ENCODE results near the gene NPTN. TPM values are rescaled to one million over a fixed set of nuclear protein-coding genes. Genes with fewer than 3 reads are reported as not detected.
A peak's percentile ranks its signal among the peaks of the same experiment; 100 is the strongest.
"Not testable (repeated sequence)": the region's sequence is repeated elsewhere in the genome, so short reads cannot be mapped to it uniquely, and the experiment has no call there.

The NPTN gene
- polyA plus RNA-seq, 4 donors: 57.7 to 323 (median 97.5) TPM

DNA sequence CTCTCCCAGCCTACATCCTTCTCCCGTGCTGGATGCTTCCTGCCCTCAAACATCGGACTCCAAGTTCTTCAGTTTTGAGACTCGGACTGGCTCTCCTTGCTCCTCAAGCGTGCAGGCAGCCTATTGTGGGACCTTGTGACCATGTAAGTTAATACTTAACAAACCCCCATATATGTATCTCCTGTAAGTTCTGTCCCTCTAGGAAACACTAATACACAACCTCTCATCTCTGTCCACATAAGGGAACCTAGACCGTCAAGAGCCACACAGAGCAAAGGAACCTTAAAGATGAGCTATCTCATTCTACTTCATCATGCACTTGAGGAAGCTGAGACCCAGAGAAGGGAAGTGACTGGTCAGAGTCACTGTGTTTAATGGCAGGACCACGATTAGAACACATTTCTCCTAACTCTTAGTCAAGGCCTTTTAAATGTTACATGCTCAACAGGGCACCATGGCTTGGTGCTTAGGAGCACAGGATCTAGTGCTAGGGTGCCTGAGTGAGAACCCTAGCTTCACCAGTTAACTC lies 50.3 kb downstream of the NPTN start:
- FAIRE-seq: no peak
- 90 to 95% (median 93%) methylated on average over 6 of the region's 6 CpGs for WGBS, 3 donors
- no peaks in the 10 kb centered on the region for H3K27me3 ChIP-seq (ENCODE audit: control insufficient read depth in 3 of 3, insufficient read depth in 3 of 3, low read length in 3 of 3)
- H3K4me3 ChIP-seq (ENCODE audit: low read depth in 1 of 3, low read length in 3 of 3): no peak overlapping the region
- H3K36me3 ChIP-seq (ENCODE audit: control insufficient read depth in 3 of 3, insufficient read depth in 2 of 3, low read depth in 1 of 3, low read length in 3 of 3): peaks cover 0 to 34% (median 22%) of the 10 kb centered on the region in 3 donors
- peaks cover 3 to 55% (median 7%) of the 10 kb centered on the region in 3 donors for H3K4me1 ChIP-seq (ENCODE audit: control insufficient read depth in 3 of 3, insufficient read depth in 2 of 3, low read depth in 1 of 3, low read length in 2 of 3)
- H3K9me3 ChIP-seq (ENCODE audit: control insufficient read depth in 2 of 2, insufficient read depth in 1 of 2, low read depth in 1 of 2, low read length in 1 of 2): no peaks in the 10 kb centered on the region
- peak in 1 of 2 donors; percentile 53 for DNase-seq
- H3K27ac ChIP-seq (ENCODE audit: low read depth in 1 of 3, low read length in 2 of 3): peak overlapping the region in 1 of 3 donors; percentile 51

DNA sequence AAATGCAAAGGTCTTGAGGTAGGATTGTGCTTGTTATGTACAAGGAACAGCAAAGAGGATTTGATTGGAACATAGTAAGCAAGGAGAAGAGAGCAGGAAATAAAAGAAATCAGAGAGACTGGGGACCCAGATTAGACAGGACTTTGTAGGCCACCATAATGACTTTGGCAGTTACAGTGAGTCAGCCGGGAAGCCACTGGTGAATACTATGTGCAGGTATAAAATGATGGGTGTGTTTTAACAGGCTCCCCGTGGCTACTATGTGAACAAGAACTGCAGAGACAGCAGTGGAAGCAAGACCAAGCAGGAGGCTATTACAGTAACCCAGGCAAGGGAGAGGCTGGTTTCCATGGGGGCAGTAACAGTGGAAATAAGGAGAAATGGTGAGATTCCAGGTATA lies 55.2 kb downstream of the NPTN start:
- DNase-seq (peak; percentile 52 to 85), FAIRE-seq (no peak)
- Histone ChIP-seq H3K9me3 (ENCODE audit: control insufficient read depth in 2 of 2, insufficient read depth in 1 of 2, low read depth in 1 of 2, low read length in 1 of 2) (no peaks in the 10 kb centered on the region), H3K36me3 (ENCODE audit: control insufficient read depth in 3 of 3, insufficient read depth in 2 of 3, low read depth in 1 of 3, low read length in 3 of 3) (peaks cover 3 to 36% (median 6%) of the 10 kb centered on the region in 3 donors), H3K4me1 (ENCODE audit: control insufficient read depth in 3 of 3, insufficient read depth in 2 of 3, low read depth in 1 of 3, low read length in 2 of 3) (peaks cover 4 to 45% (median 8%) of the 10 kb centered on the region in 3 donors), H3K27ac (ENCODE audit: low read depth in 1 of 3, low read length in 2 of 3) (peak overlapping the region; percentile 34 to 84 (median 75)), H3K27me3 (ENCODE audit: control insufficient read depth in 3 of 3, insufficient read depth in 3 of 3, low read length in 3 of 3) (no peaks in the 10 kb centered on the region), H3K4me3 (ENCODE audit: low read depth in 1 of 3, low read length in 3 of 3) (no peak overlapping the region)
- 18 to 65% (median 42%) methylated on average over 2 of the region's 2 CpGs for WGBS, 3 donors

DNA sequence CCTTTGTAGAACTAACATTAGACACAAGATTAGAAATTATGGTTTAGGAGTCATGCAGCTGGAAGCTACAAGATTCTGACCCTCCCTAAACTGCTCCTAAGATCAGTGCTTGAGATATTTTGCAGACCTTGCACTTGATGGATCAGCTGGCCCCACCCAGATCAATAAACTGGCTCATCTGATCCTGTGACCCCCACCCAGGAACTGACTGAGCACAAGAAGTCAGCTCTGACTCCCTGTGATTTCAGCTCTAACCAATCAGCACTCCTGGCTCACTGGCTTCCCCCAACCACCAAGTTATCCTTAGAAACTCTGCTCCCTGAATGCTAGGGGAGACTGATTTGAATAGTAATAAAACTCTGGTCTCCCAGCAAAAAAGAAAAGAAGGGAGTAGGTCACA lies 55.6 kb downstream of the NPTN start:
- H3K36me3 ChIP-seq (ENCODE audit: control insufficient read depth in 3 of 3, insufficient read depth in 2 of 3, low read depth in 1 of 3, low read length in 3 of 3): peaks cover 3 to 36% (median 5%) of the 10 kb centered on the region in 3 donors
- DNase-seq: peak; percentile 34 to 71
- H3K27ac ChIP-seq (ENCODE audit: low read depth in 1 of 3, low read length in 2 of 3): peak overlapping the region; percentile 34 to 84 (median 75)
- H3K27me3 ChIP-seq (ENCODE audit: control insufficient read depth in 3 of 3, insufficient read depth in 3 of 3, low read length in 3 of 3); H3K9me3 ChIP-seq (ENCODE audit: control insufficient read depth in 2 of 2, insufficient read depth in 1 of 2, low read depth in 1 of 2, low read length in 1 of 2); FAIRE-seq; H3K4me3 ChIP-seq (ENCODE audit: low read depth in 1 of 3, low read length in 3 of 3): not testable (repeated sequence)
- peaks cover 4 to 43% (median 8%) of the 10 kb centered on the region in 3 donors for H3K4me1 ChIP-seq (ENCODE audit: control insufficient read depth in 3 of 3, insufficient read depth in 2 of 3, low read depth in 1 of 3, low read length in 2 of 3)

DNA sequence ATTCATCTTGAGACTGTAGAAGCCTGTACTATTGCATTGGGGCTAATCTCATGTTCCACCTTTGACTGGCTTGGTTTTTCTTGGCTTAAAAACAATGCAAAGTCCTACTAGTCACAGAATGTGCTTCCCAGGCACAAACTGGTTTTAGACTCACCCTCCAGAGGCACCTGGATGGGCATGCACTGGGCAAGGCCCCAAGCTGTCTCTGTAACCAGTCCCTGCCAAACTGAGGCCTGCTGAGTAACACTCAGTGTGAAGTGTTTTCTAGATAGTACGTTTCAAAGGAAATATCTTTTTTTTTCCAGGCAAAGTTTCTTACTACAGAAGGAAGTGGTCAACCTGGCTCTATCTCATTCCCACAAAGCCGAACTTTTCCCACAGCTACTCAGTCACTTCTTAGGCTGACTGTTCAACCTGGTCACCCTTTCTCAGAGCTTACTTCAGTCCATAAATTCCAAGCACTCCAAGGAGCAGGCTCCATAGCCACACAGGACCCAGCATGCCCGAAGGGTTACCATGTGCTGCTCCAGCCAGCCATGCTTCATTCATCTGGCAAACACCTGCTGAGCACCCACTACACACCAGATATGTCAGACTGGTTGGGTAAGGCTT lies 57.4 kb downstream of the NPTN start:
- H3K4me1 ChIP-seq (ENCODE audit: control insufficient read depth in 3 of 3, insufficient read depth in 2 of 3, low read depth in 1 of 3, low read length in 2 of 3): peaks cover 6 to 57% (median 8%) of the 10 kb centered on the region in 3 donors
- DNase-seq (peak in 1 of 2 donors; percentile 12), FAIRE-seq (no peak)
- no peaks in the 10 kb centered on the region for H3K9me3 ChIP-seq (ENCODE audit: control insufficient read depth in 2 of 2, insufficient read depth in 1 of 2, low read depth in 1 of 2, low read length in 1 of 2)
- no peak overlapping the region for H3K4me3 ChIP-seq (ENCODE audit: low read depth in 1 of 3, low read length in 3 of 3)
- H3K36me3 ChIP-seq (ENCODE audit: control insufficient read depth in 3 of 3, insufficient read depth in 2 of 3, low read depth in 1 of 3, low read length in 3 of 3): peaks cover 3 to 36% (median 7%) of the 10 kb centered on the region in 3 donors
- 80 to 82% (median 80%) methylated on average over 3 of the region's 3 CpGs for WGBS, 3 donors
- no peaks in the 10 kb centered on the region for H3K27me3 ChIP-seq (ENCODE audit: control insufficient read depth in 3 of 3, insufficient read depth in 3 of 3, low read length in 3 of 3)
- H3K27ac ChIP-seq (ENCODE audit: low read depth in 1 of 3, low read length in 2 of 3): no peak overlapping the region

DNA sequence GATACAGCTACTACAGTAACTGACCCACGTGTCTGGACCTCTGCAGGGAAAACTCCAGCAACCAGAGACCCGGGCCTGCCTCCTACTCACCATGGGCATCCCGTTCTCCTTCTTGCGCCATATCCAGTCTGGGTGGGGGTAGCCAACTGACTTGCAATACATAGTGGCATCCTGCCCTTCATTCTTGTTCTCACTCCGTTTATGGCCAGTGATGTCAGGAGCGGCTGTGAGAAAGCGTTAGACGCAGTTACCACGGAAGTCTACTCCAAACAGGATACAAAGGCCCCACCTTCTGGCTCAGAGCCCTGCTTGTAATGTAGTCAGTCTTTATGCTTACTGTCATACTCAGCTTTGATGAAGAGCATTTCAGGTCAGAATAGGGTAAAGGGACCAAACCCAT lies 59.6 kb downstream of the NPTN start:
- DNase-seq (peak; percentile 87 to 91), FAIRE-seq (no peak)
- Histone ChIP-seq H3K4me1 (ENCODE audit: control insufficient read depth in 3 of 3, insufficient read depth in 2 of 3, low read depth in 1 of 3, low read length in 2 of 3) (peaks cover 6 to 60% (median 8%) of the 10 kb centered on the region in 3 donors), H3K4me3 (ENCODE audit: low read depth in 1 of 3, low read length in 3 of 3) (no peak overlapping the region), H3K9me3 (ENCODE audit: control insufficient read depth in 2 of 2, insufficient read depth in 1 of 2, low read depth in 1 of 2, low read length in 1 of 2) (no peaks in the 10 kb centered on the region), H3K36me3 (ENCODE audit: control insufficient read depth in 3 of 3, insufficient read depth in 2 of 3, low read depth in 1 of 3, low read length in 3 of 3) (peaks cover 8 to 50% (median 12%) of the 10 kb centered on the region in 3 donors), H3K27me3 (ENCODE audit: control insufficient read depth in 3 of 3, insufficient read depth in 3 of 3, low read length in 3 of 3) (no peaks in the 10 kb centered on the region), H3K27ac (ENCODE audit: low read depth in 1 of 3, low read length in 2 of 3) (peak overlapping the region; percentile 76 to 83 (median 82))
- WGBS, 3 donors: 16 to 50% (median 29%) methylated on average over 9 of the region's 9 CpGs

DNA sequence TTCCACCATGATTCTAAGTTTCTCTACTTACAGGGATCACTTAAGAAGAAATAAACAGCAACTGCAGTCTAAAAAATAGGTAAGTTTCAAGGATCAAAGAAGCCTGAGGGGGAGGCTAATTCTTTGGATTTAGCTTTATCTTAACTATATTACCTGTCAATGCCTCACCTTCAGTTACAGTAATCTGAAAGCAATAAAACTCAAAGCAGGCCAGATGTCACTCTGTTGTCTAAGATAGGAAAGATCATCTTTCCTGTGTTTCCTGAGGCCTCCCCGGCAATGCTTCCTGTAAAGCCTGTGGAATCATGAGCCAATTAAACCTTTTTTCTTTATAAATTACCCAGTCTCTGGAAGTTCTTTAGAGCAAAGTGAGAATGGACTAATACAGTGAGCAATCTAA lies 60.2 kb downstream of the NPTN start:
- DNase-seq (peak; percentile 62 to 63), FAIRE-seq (no peak)
- Histone ChIP-seq H3K9me3 (ENCODE audit: control insufficient read depth in 2 of 2, insufficient read depth in 1 of 2, low read depth in 1 of 2, low read length in 1 of 2) (no peaks in the 10 kb centered on the region), H3K4me1 (ENCODE audit: control insufficient read depth in 3 of 3, insufficient read depth in 2 of 3, low read depth in 1 of 3, low read length in 2 of 3) (peaks cover 6 to 55% (median 8%) of the 10 kb centered on the region in 3 donors), H3K27me3 (ENCODE audit: control insufficient read depth in 3 of 3, insufficient read depth in 3 of 3, low read length in 3 of 3) (no peaks in the 10 kb centered on the region), H3K36me3 (ENCODE audit: control insufficient read depth in 3 of 3, insufficient read depth in 2 of 3, low read depth in 1 of 3, low read length in 3 of 3) (peaks cover 10 to 54% (median 17%) of the 10 kb centered on the region in 3 donors), H3K27ac (ENCODE audit: low read depth in 1 of 3, low read length in 2 of 3) (peak overlapping the region; percentile 76 to 83 (median 82)), H3K4me3 (ENCODE audit: low read depth in 1 of 3, low read length in 3 of 3) (no peak overlapping the region)
- WGBS, 3 donors: 14 to 44% (median 42%) methylated on average over 1 of the region's 1 CpG

DNA sequence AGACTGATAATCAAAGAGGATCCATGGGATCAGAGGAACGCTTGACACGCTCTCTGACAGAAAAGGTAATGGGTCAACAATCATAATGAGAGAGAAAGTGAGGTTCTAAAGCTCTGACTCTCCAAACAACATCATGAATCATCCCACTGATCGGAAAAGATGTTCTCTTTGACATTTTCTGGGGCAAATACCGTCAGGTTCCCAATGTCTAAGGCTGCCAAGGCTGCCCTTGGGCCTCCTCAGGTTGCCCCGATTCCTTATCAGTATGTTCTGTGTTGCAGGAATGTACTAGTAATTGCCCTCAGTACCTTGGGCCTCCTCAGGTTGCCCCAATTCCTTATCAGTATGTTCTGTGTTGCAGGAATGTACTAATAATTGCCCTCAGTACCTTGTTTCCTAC lies 60.9 kb downstream of the NPTN start:
- Histone ChIP-seq H3K9me3 (ENCODE audit: control insufficient read depth in 2 of 2, insufficient read depth in 1 of 2, low read depth in 1 of 2, low read length in 1 of 2) (no peaks in the 10 kb centered on the region), H3K4me3 (ENCODE audit: low read depth in 1 of 3, low read length in 3 of 3) (no peak overlapping the region), H3K27me3 (ENCODE audit: control insufficient read depth in 3 of 3, insufficient read depth in 3 of 3, low read length in 3 of 3) (no peaks in the 10 kb centered on the region), H3K36me3 (ENCODE audit: control insufficient read depth in 3 of 3, insufficient read depth in 2 of 3, low read depth in 1 of 3, low read length in 3 of 3) (peaks cover 13 to 54% (median 24%) of the 10 kb centered on the region in 3 donors), H3K4me1 (ENCODE audit: control insufficient read depth in 3 of 3, insufficient read depth in 2 of 3, low read depth in 1 of 3, low read length in 2 of 3) (peaks cover 6 to 49% (median 8%) of the 10 kb centered on the region in 3 donors), H3K27ac (ENCODE audit: low read depth in 1 of 3, low read length in 2 of 3) (peak overlapping the region in 1 of 3 donors; percentile 76)
- peak; percentile 33 to 41 for DNase-seq
- 34 to 60% (median 49%) methylated on average over 5 of the region's 5 CpGs for WGBS, 3 donors
- FAIRE-seq: no peak

DNA sequence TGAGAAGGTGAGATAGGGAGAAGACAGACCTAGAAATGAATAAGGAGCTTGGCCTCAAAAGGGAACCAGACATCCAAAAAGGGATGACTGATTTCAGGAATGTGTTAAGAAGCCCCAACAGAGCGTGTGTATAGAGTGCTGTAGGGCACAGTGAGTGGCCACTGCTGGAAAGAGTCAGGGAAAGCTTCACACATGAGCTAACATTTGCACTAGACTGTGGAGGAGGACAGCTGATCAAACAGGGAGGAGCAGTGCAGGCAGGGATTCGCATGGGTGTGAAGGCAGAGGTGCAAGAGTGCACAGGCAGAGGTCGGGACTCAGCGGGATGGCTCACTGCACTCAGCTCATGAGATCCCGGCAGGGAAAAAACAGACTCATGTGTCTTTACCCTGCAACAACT lies 61.8 kb downstream of the NPTN start:
- no peak for FAIRE-seq
- Histone ChIP-seq H3K36me3 (ENCODE audit: control insufficient read depth in 3 of 3, insufficient read depth in 2 of 3, low read depth in 1 of 3, low read length in 3 of 3) (peaks cover 11 to 56% (median 28%) of the 10 kb centered on the region in 3 donors), H3K4me3 (ENCODE audit: low read depth in 1 of 3, low read length in 3 of 3) (no peak overlapping the region), H3K9me3 (ENCODE audit: control insufficient read depth in 2 of 2, insufficient read depth in 1 of 2, low read depth in 1 of 2, low read length in 1 of 2) (no peaks in the 10 kb centered on the region), H3K4me1 (ENCODE audit: control insufficient read depth in 3 of 3, insufficient read depth in 2 of 3, low read depth in 1 of 3, low read length in 2 of 3) (peaks cover 6 to 46% (median 8%) of the 10 kb centered on the region in 3 donors), H3K27ac (ENCODE audit: low read depth in 1 of 3, low read length in 2 of 3) (no peak overlapping the region), H3K27me3 (ENCODE audit: control insufficient read depth in 3 of 3, insufficient read depth in 3 of 3, low read length in 3 of 3) (no peaks in the 10 kb centered on the region)
- peak in 1 of 2 donors; percentile 30 for DNase-seq
- WGBS, 3 donors: 73 to 82% (median 77%) methylated on average over 5 of the region's 5 CpGs
